GM12864 (cell line): ENCODE results near the gene SOX21.
A peak's percentile ranks its signal among the peaks of the same experiment; 100 is the strongest.

Experiments used
- DNase-seq: peaks from one replicate; pipeline ENCODE4 v3.0.0-alpha.2; 2011; ENCODE audit warnings: low read depth
- H3K4me3 ChIP-seq: 2 replicates; pipeline ENCODE4 v1.5.1; 2011; ENCODE audit warnings: mild to moderate bottlenecking, low read depth, low read length, control low read depth
- TF ChIP-seq, protein P1 (sequence below): IDR thresholded peaks from 2 replicates; pipeline ENCODE4 v1.5.1; 2011; ENCODE audit warnings: low read depth, mild to moderate bottlenecking, moderate library complexity, low read length, control low read depth, inconsistent platforms; ENCODE audit errors: missing control alignments

Gene SOX21

GRCh38 chr13:94662274-94662945 is 49.9 kb downstream of the SOX21 start:
- H3K4me3 ChIP-seq = no peak overlapping the region
- TF ChIP-seq, protein P1, sequence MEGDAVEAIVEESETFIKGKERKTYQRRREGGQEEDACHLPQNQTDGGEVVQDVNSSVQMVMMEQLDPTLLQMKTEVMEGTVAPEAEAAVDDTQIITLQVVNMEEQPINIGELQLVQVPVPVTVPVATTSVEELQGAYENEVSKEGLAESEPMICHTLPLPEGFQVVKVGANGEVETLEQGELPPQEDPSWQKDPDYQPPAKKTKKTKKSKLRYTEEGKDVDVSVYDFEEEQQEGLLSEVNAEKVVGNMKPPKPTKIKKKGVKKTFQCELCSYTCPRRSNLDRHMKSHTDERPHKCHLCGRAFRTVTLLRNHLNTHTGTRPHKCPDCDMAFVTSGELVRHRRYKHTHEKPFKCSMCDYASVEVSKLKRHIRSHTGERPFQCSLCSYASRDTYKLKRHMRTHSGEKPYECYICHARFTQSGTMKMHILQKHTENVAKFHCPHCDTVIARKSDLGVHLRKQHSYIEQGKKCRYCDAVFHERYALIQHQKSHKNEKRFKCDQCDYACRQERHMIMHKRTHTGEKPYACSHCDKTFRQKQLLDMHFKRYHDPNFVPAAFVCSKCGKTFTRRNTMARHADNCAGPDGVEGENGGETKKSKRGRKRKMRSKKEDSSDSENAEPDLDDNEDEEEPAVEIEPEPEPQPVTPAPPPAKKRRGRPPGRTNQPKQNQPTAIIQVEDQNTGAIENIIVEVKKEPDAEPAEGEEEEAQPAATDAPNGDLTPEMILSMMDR = no peak
- DNase-seq = no peak

DNA sequence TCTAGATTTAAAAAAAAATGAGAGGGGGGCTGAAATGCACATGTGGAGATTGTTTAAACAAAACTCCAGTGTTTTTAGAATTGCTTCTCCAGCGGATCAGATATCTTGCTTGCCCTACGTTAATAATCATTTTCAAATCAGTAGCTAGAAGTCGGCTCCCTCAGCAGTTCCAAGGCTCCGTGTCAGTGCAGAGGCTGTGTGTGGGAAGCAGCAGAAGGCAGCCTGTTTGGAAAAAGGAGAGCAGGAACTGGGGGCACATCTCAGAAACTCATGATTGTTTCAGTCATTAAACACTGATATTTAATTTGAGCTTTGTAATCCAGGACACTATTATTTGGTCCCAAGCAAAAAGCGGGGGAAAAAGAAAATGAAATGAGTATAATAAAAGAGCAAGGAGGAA is 50.9 kb downstream of the SOX21 start:
- DNase-seq = no peak
- TF ChIP-seq, protein P1 = no peak
- H3K4me3 ChIP-seq = no peak overlapping the region

GRCh38 chr13:94660695-94661326 is 51.5 kb downstream of the SOX21 start:
- TF ChIP-seq, protein P1 = peak; percentile 30
- H3K4me3 ChIP-seq = no peak overlapping the region
- DNase-seq = no peak
